Loucy (cell line): ENCODE results near the gene SHC4.

Source experiments
- H2AFZ ChIP-seq: fragments of 200-600 bp; sonication (generic); 2 replicates; pipeline ENCODE4 v1.6.0; 2016; ENCODE audit warnings: antibody characterized with exemption, mild to moderate bottlenecking, low read length, moderate library complexity
- H3F3A ChIP-seq: fragments of 200-600 bp; 2 replicates; pipeline ENCODE4 v1.6.0; 2016; ENCODE audit warnings: antibody characterized with exemption, low read depth, mild to moderate bottlenecking
- H3K27me3 ChIP-seq: fragments of 200-600 bp; sonication (generic); 2 replicates; pipeline ENCODE4 v1.6.1; 2014; ENCODE audit warnings: low read length, mild to moderate bottlenecking; ENCODE audit not compliant: insufficient read depth, poor library complexity, severe bottlenecking
- H3K36me3 ChIP-seq: fragments of 200-600 bp; sonication (generic); 2 replicates; pipeline ENCODE4 v1.6.1; 2016; ENCODE audit warnings: low read length; ENCODE audit not compliant: insufficient read depth
- H3K4me1 ChIP-seq: fragments of 200-600 bp; sonication (generic); 2 replicates; pipeline ENCODE4 v1.5.1; 2014; ENCODE audit warnings: low read length, mild to moderate bottlenecking; ENCODE audit not compliant: insufficient read depth, poor library complexity, severe bottlenecking
- H3K4me2 ChIP-seq: fragments of 200-600 bp; sonication (generic); 2 replicates; pipeline ENCODE4 v1.6.0; 2014; ENCODE audit warnings: antibody characterized with exemption, low read length, low read depth, mild to moderate bottlenecking; ENCODE audit not compliant: poor library complexity, severe bottlenecking
- H3K4me3 ChIP-seq: fragments of 200-600 bp; sonication (generic); 2 replicates; pipeline ENCODE4 v1.5.1; 2014; ENCODE audit warnings: low read length, mild to moderate bottlenecking, mixed read lengths; ENCODE audit not compliant: poor library complexity, severe bottlenecking
- H3K79me2 ChIP-seq: fragments of 200-600 bp; sonication (generic); 2 replicates; pipeline ENCODE4 v1.6.1; 2014; ENCODE audit warnings: low read length; ENCODE audit not compliant: insufficient read depth
- H3K9ac ChIP-seq: fragments of 200-600 bp; sonication (generic); 2 replicates; pipeline ENCODE4 v1.6.0; 2014; ENCODE audit warnings: mild to moderate bottlenecking, low read depth, low read length, moderate library complexity; ENCODE audit not compliant: poor library complexity, severe bottlenecking
- H3K9me2 ChIP-seq: fragments of 200-600 bp; sonication (generic); replicated peaks from 2 replicates; pipeline ENCODE4 v1.6.1; 2016; ENCODE audit warnings: low read depth, low read length, mixed read lengths
- H3K9me3 ChIP-seq: fragments of 200-600 bp; sonication (generic); 2 replicates; pipeline ENCODE4 v1.6.1; 2014; ENCODE audit warnings: mild to moderate bottlenecking, antibody characterized with exemption, low read length, low read depth; ENCODE audit not compliant: insufficient read depth
- H4K20me1 ChIP-seq: fragments of 200-600 bp; sonication (generic); 2 replicates; pipeline ENCODE4 v1.6.0; 2014; ENCODE audit warnings: antibody characterized with exemption, low read length, mild to moderate bottlenecking; ENCODE audit not compliant: insufficient read depth, poor library complexity, severe bottlenecking
- CTCF ChIP-seq: fragments of 200-600 bp; sonication (generic); conservative IDR thresholded peaks from 2 replicates; pipeline ENCODE4 v1.5.1; 2014; ENCODE audit warnings: mild to moderate bottlenecking, antibody characterized with exemption, low read length
- EZH2phosphoT487 ChIP-seq: fragments of 200-600 bp; IDR thresholded peaks from 2 replicates; pipeline ENCODE4 v1.6.1; 2018; ENCODE audit warnings: antibody characterized with exemption, mild to moderate bottlenecking, moderate library complexity, borderline replicate concordance

Gene SHC4

DNA sequence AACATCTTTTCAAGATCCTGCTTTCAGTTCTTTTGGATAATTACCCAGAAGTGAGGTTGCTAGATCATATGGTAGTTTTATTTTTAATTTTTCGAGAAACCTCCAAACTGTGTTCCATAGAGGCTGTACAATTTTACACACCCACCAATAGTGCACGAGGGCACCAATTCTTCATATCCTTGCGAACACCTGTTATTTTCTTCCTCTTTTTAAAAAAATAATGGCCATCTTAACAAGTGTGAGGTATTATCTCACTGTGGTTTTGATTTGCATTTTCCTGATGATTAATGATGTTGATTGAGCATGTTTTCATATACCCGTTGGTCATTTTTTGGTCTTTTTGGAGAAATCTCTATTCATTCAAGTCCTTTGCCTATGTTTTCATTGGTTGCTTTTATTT, 135.2 kb downstream of the SHC4 start:
- no peaks in the 10 kb centered on the region for H4K20me1 ChIP-seq
- H3K9ac ChIP-seq: no peak overlapping the region
- H3K9me2 ChIP-seq: no peaks in the 10 kb centered on the region
- TF ChIP-seq CTCF: no peak
- H3K9me3 ChIP-seq: no peaks in the 10 kb centered on the region; the same call in 1 of the 2 replicates
- H3K4me3 ChIP-seq: no peak overlapping the region
- H3K27me3 ChIP-seq: no peaks in the 10 kb centered on the region
- no peaks in the 10 kb centered on the region for H3K79me2 ChIP-seq
- no peaks in the 10 kb centered on the region for H3K36me3 ChIP-seq
- H3F3A ChIP-seq: no peaks in the 10 kb centered on the region
- peaks cover 6% of the 10 kb centered on the region for H3K4me1 ChIP-seq
- H3K4me2 ChIP-seq: no peak overlapping the region
- no peak overlapping the region for H2AFZ ChIP-seq

DNA sequence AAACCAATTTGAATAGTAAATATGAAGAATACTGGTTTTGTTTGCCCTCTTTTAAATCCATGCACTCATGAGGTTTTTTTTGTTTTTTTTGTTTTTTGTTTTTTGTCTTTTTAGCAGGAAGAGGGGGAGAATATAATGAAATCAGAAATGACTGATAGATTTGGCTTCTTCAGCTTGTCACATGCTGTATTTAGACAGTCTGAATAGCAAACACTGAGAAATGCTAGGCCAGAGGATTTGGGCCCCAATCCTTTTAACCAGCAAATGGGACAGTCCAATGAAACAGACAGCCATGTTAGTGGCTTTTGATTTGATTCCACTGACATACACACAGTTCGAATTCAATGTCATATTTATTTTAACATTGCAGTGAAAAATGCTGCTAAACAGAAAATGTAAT, 138.6 kb downstream of the SHC4 start:
- Histone ChIP-seq H3K36me3 (no peaks in the 10 kb centered on the region), H2AFZ (no peak overlapping the region), H3K79me2 (no peaks in the 10 kb centered on the region), H3K9ac (no peak overlapping the region), H3K9me3 (no peaks in the 10 kb centered on the region), H3K4me1 (peaks cover 7% of the 10 kb centered on the region), H3K27me3 (no peaks in the 10 kb centered on the region), H4K20me1 (no peaks in the 10 kb centered on the region), H3K4me2 (no peak overlapping the region), H3K9me2 (no peaks in the 10 kb centered on the region), H3K4me3 (no peak overlapping the region), H3F3A (no peaks in the 10 kb centered on the region)
- TF ChIP-seq EZH2phosphoT487 (no peak), CTCF (no peak)

GRCh38 chr15:48823706-48824105, 140.0 kb downstream of the SHC4 start:
- Histone ChIP-seq H3F3A (no peaks in the 10 kb centered on the region), H2AFZ (no peak overlapping the region), H4K20me1 (no peaks in the 10 kb centered on the region), H3K9me2 (no peaks in the 10 kb centered on the region), H3K36me3 (no peaks in the 10 kb centered on the region), H3K9me3 (no peaks in the 10 kb centered on the region), H3K79me2 (no peaks in the 10 kb centered on the region), H3K9ac (no peak overlapping the region), H3K27me3 (no peaks in the 10 kb centered on the region), H3K4me1 (peaks cover 7% of the 10 kb centered on the region), H3K4me3 (no peak overlapping the region), H3K4me2 (peak overlapping the region; percentile 7)
- TF ChIP-seq CTCF (no peak), EZH2phosphoT487 (no peak)
